Osteocyte (in vitro differentiated cells): ENCODE measurements around the gene SNIP1. TPM values are rescaled to one million over a fixed set of nuclear protein-coding genes. Genes with fewer than 3 reads are reported as not detected.

Source experiments
- DNase-seq: peaks from one replicate; pipeline ENCODE4 v3.0.0; 2021; ENCODE audit warnings: mixed read lengths; ENCODE audit not compliant: unreplicated experiment; ENCODE audit errors: extremely low spot score
- H3K27ac Mint-ChIP-seq: one replicate; pipeline ENCODE4 v1.8.0; 2021; ENCODE audit warnings: mild to moderate bottlenecking, mixed read lengths; ENCODE audit not compliant: unreplicated experiment
- H3K27me3 Mint-ChIP-seq: one replicate; pipeline ENCODE4 v1.8.0; 2021; ENCODE audit warnings: mixed read lengths; ENCODE audit not compliant: unreplicated experiment
- H3K36me3 Mint-ChIP-seq: one replicate; pipeline ENCODE4 v1.8.0; 2021; ENCODE audit warnings: mixed read lengths; ENCODE audit not compliant: unreplicated experiment
- H3K4me1 Mint-ChIP-seq: one replicate; pipeline ENCODE4 v1.8.0; 2021; ENCODE audit warnings: mixed read lengths; ENCODE audit not compliant: unreplicated experiment
- H3K4me3 Mint-ChIP-seq: one replicate; pipeline ENCODE4 v1.8.0; 2021; ENCODE audit warnings: mild to moderate bottlenecking, moderate library complexity, mixed read lengths; ENCODE audit not compliant: unreplicated experiment
- H3K9me3 Mint-ChIP-seq: one replicate; pipeline ENCODE4 v1.8.0; 2021; ENCODE audit warnings: mixed read lengths; ENCODE audit not compliant: unreplicated experiment
- CTCF ChIP-seq: fragments of 200-600 bp; sonication (generic); IDR thresholded peaks from 2 replicates; pipeline ENCODE4 v1.5.0; 2021; ENCODE audit warnings: antibody characterized with exemption, mild to moderate bottlenecking, moderate library complexity
- total RNA-seq: library from RNA; stranded (reverse); gene quantifications from 2 replicates; pipeline ENCODE4 v1.2.1, GENCODE V29; 2021

The SNIP1 gene
- total RNA-seq, 1 donor from 2014 or later: 22.4 TPM

- Mint-ChIP-seq H3K36me3 (peaks cover 4% of the 10 kb centered on the region), H3K27ac (peak overlapping the region; percentile 96), H3K9me3 (no peaks in the 10 kb centered on the region), H3K4me3 (peak overlapping the region; percentile 48), H3K27me3 (no peaks in the 10 kb centered on the region), H3K4me1 (peaks cover 21% of the 10 kb centered on the region)
- no peak for TF ChIP-seq CTCF
- DNase-seq: no peak
These were observed 4.3 kb upstream of the SNIP1 start for GRCh38 chr1:37558411-37558810.

GRCh38 chr1:37557402-37557801, 3.3 kb upstream of the SNIP1 start:
- no peak for DNase-seq
- H3K9me3 Mint-ChIP-seq: no peaks in the 10 kb centered on the region
- peaks cover 4% of the 10 kb centered on the region for H3K36me3 Mint-ChIP-seq
- H3K4me1 Mint-ChIP-seq: peaks cover 31% of the 10 kb centered on the region
- no peaks in the 10 kb centered on the region for H3K27me3 Mint-ChIP-seq
- peak overlapping the region; percentile 80 for H3K4me3 Mint-ChIP-seq
- peak overlapping the region; percentile 96 for H3K27ac Mint-ChIP-seq
- TF ChIP-seq CTCF: no peak

- TF ChIP-seq CTCF: no peak
- peak within 1 kb of the TSS; percentile 80 for H3K4me3 Mint-ChIP-seq
These were observed 2.7 kb upstream of the SNIP1 start, which contains the start of gene DNALI1 for GRCh38 chr1:37556712-37557196. Gene DNALI1 (plus strand): TSS chr1:37556940. CDS start chr1:37556995, 55 bp downstream.

GRCh38 chr1:37553598-37553926, 531 bp downstream of the SNIP1 start:
- H3K27ac Mint-ChIP-seq: peak overlapping the region; percentile 95
- H3K9me3 Mint-ChIP-seq: no peaks in the 10 kb centered on the region
- no peak for DNase-seq
- TF ChIP-seq CTCF: no peak
- peaks cover 10% of the 10 kb centered on the region for H3K36me3 Mint-ChIP-seq
- no peaks in the 10 kb centered on the region for H3K27me3 Mint-ChIP-seq
- peaks cover 37% of the 10 kb centered on the region for H3K4me1 Mint-ChIP-seq
- peak overlapping the region; percentile 97 for H3K4me3 Mint-ChIP-seq

More at GRCh38 chr1:37556712-37557196, 2.7 kb upstream of the SNIP1 start, which contains the start of gene DNALI1:
- DNase-seq: peak; percentile 97
- peak within 1 kb of the TSS; percentile 96 for H3K27ac Mint-ChIP-seq
- H3K36me3 Mint-ChIP-seq: peaks cover 3% of the 10 kb centered on the region
- no peaks in the 10 kb centered on the region for H3K9me3 Mint-ChIP-seq
- peaks cover 37% of the 10 kb centered on the region for H3K4me1 Mint-ChIP-seq
- H3K27me3 Mint-ChIP-seq: no peaks in the 10 kb centered on the region

GRCh38 chr1:37549341-37549740, 4.8 kb downstream of the SNIP1 start:
- H3K36me3 Mint-ChIP-seq: peaks cover 23% of the 10 kb centered on the region
- peaks cover 22% of the 10 kb centered on the region for H3K4me1 Mint-ChIP-seq
- H3K27me3 Mint-ChIP-seq: no peaks in the 10 kb centered on the region
- no peak overlapping the region for H3K4me3 Mint-ChIP-seq
- TF ChIP-seq CTCF: no peak
- H3K27ac Mint-ChIP-seq: no peak overlapping the region
- H3K9me3 Mint-ChIP-seq: no peaks in the 10 kb centered on the region
- DNase-seq: no peak
